ENCODE measurements around the gene PTAFR. TPM values are rescaled to one million over a fixed set of nuclear protein-coding genes. Genes with fewer than 3 reads are reported as not detected.

The PTAFR gene
- total and polyA plus RNA-seq, 2 of the 8 experiments (the other 6 are each of a cell fraction or from before 2014, with no cell fraction given), result 1.2 to 4.9 TPM

GRCh38 chr1:28123461-28123961 is 53.0 kb downstream of the PTAFR start:
- no peak overlapping the region for H2BK120ac ChIP-seq (replicated peaks; ENCODE audit: low read depth, low read length)
- H4K91ac ChIP-seq (replicated peaks; ENCODE audit: insufficient read length, low read length), result no peak overlapping the region
- no peak overlapping the region for H3K14ac ChIP-seq (ENCODE audit: insufficient read length)
- H2BK15ac ChIP-seq (ENCODE audit: low read length), result no peak overlapping the region
- no peaks in the 10 kb centered on the region for H3K79me1 ChIP-seq (ENCODE audit: low read depth, low read length)
- H2AFZ ChIP-seq (ENCODE audit: low read length), result peak overlapping the region; percentile 87; the same call in 1 of the 2 replicates
- no peak overlapping the region for H4K8ac ChIP-seq (ENCODE audit: extremely low read depth, insufficient read depth, low read length)
- H2AK5ac ChIP-seq (ENCODE audit: low read depth, low read length), result no peak overlapping the region
- no peak for TF ChIP-seq HDAC2 (IDR thresholded peaks at IDR 0.05; ENCODE audit: borderline replicate concordance in 1 of 2, low read depth in 2 of 2, low read length in 2 of 2)
- TF ChIP-seq POU5F1 (IDR thresholded peaks at IDR 0.05; ENCODE audit: low read depth, low read length), result no peak
- no peak for TF ChIP-seq NRF1 (IDR thresholded peaks at IDR 0.05; ENCODE audit: low read depth, low read length)
- FAIRE-seq (no peak), DNase-seq (ENCODE audit: low read depth in 1 of 2, low spot score in 2 of 2) (no peak)
- H4K20me1 ChIP-seq (replicated peaks in 1 of 2; ENCODE audit: control insufficient read depth in 1 of 2, insufficient read depth in 2 of 2, low read length in 2 of 2), result no peaks in the 10 kb centered on the region
- H3K27ac ChIP-seq (ENCODE audit: low read depth, low read length), result no peak overlapping the region
- H3K18ac ChIP-seq (ENCODE audit: extremely low read depth, low read length), result no peak overlapping the region
- H3K56ac ChIP-seq (replicated peaks; ENCODE audit: insufficient read length, low read depth, low read length), result no peak overlapping the region
- H3K23me2 ChIP-seq (ENCODE audit: low read depth, low read length), result no peaks in the 10 kb centered on the region
- no peak overlapping the region for H2BK12ac ChIP-seq (ENCODE audit: low read depth, low read length)
- ChIA-PET POLR2A (ENCODE audit: partially characterized antibody) (no interaction called here), CTCF (ENCODE audit: partially characterized antibody) (interaction anchor here (1.2 kb wide), 2 partner anchors 9 to 11 kb away, joined by 4 to 5 read pairs; no protein-coding TSS in a partner anchor)
- H2BK5ac ChIP-seq (ENCODE audit: low read depth, low read length), result no peak overlapping the region
- no peak overlapping the region for H4K5ac ChIP-seq (ENCODE audit: insufficient read length, low read depth, low read length)
- no peak overlapping the region for H3K4me3 ChIP-seq (ENCODE audit: extremely low read depth in 1 of 4, insufficient read depth in 2 of 4, low read depth in 3 of 4, low read length in 4 of 4)
- H3K4me2 ChIP-seq (ENCODE audit: insufficient read depth in 1 of 2, low read depth in 2 of 2, low read length in 2 of 2), result no peak overlapping the region
- H3K4ac ChIP-seq (replicated peaks; ENCODE audit: insufficient read length, low read depth, low read length), result no peak overlapping the region
- no peaks in the 10 kb centered on the region for H3K79me2 ChIP-seq (ENCODE audit: control insufficient read depth in 1 of 2, insufficient read depth in 2 of 2, low read length in 2 of 2)
- H3K9ac ChIP-seq (replicated peaks in 1 of 4; ENCODE audit: extremely low read depth in 1 of 4, low read depth in 3 of 4, low read length in 3 of 4), result no peak overlapping the region
- no peaks in the 10 kb centered on the region for H3K27me3 ChIP-seq (replicated peaks in 1 of 4; ENCODE audit: control insufficient read depth in 3 of 4, extremely low read depth in 1 of 4, insufficient read depth in 3 of 4, low read length in 3 of 4)
- no peak overlapping the region for H3K23ac ChIP-seq (ENCODE audit: insufficient read length)
- H3K36me3 ChIP-seq (ENCODE audit: control insufficient read depth in 2 of 4, insufficient read depth in 4 of 4, low read length in 3 of 4), result no peaks in the 10 kb centered on the region
- H2BK20ac ChIP-seq (ENCODE audit: low read length), result no peak overlapping the region
- H3K4me1 ChIP-seq (replicated peaks in 1 of 4; ENCODE audit: control insufficient read depth in 3 of 4, insufficient read depth in 4 of 4, low read length in 3 of 4), result no peaks in the 10 kb centered on the region
- WGBS, 2 experiments (ENCODE audit: extremely low coverage in 1 of 2, insufficient coverage in 1 of 2, insufficient read length in 1 of 2, insufficient replicate concordance in 2 of 2, low coverage in 1 of 2, low lambda C conversion rate in 2 of 2, missing lambda C conversion rate in 1 of 2), result 71% methylated on average over 4 of the region's 4 CpGs; no CpG with 5 or more reads in 1 of the 2 experiments
- H3K9me3 ChIP-seq (ENCODE audit: insufficient read depth in 2 of 2, low read depth in 1 of 2, low read length in 1 of 2), result no peaks in the 10 kb centered on the region
